ENCODE measurements around the gene CUL3. TPM values are rescaled to one million over a fixed set of nuclear protein-coding genes. Genes with fewer than 3 reads are reported as not detected.

The CUL3 gene
- total RNA-seq, 1 experiment from 2014 or later = 140 TPM

- no peaks in the 10 kb centered on the region for H3K27me3 ChIP-seq (replicated peaks; ENCODE audit: insufficient read depth, low read depth, low read length, poor library complexity)
- H3K4me3 ChIP-seq (ENCODE audit: low read depth, low read length, poor library complexity, severe bottlenecking) = no peak overlapping the region
- H3K36me3 ChIP-seq (ENCODE audit: insufficient read depth, low read length, poor library complexity, severe bottlenecking) = peaks cover 23% of the 10 kb centered on the region
- intact Hi-C loops (cut with micrococcal nuclease; ENCODE audit: unreplicated experiment) = no loop called here
- H3K27ac ChIP-seq (ENCODE audit: low read depth, low read length, poor library complexity, severe bottlenecking) = no peak overlapping the region
- no TSS peak for BruUV-seq (replicated peaks)
- TF ChIP-seq CTCF (conservative IDR thresholded peaks at IDR 0.05; ENCODE audit: low read depth, low read length) (no peak), EZH2 (IDR thresholded peaks at IDR 0.05; ENCODE audit: borderline replicate concordance, low read depth, low read length, poor library complexity, severe bottlenecking) (no peak)
- CTCF ChIA-PET = no interaction called here
- no peaks in the 10 kb centered on the region for H3K9me3 ChIP-seq (ENCODE audit: low read depth, low read length, poor library complexity, severe bottlenecking)
- DNase-seq (ENCODE audit: low spot score) = no peak
- POLR2A ChIA-PET (ENCODE audit: low non-redundant PET) = no interaction called here
- peaks cover 4% of the 10 kb centered on the region for H3K4me1 ChIP-seq (ENCODE audit: insufficient read depth, low read length, poor library complexity, severe bottlenecking)
These were observed 41.2 kb downstream of the CUL3 start for GRCh38 chr2:224543939-224544338.

- no peak for DNase-seq (ENCODE audit: low spot score)
- intact Hi-C loops (cut with micrococcal nuclease; ENCODE audit: unreplicated experiment) = no loop called here
- H3K27ac ChIP-seq (ENCODE audit: low read depth, low read length, poor library complexity, severe bottlenecking) = no peak overlapping the region
- BruUV-seq (replicated peaks) = no TSS peak
- POLR2A ChIA-PET (ENCODE audit: low non-redundant PET) = no interaction called here
- TF ChIP-seq CTCF (conservative IDR thresholded peaks at IDR 0.05; ENCODE audit: low read depth, low read length) (no peak), EZH2 (IDR thresholded peaks at IDR 0.05; ENCODE audit: borderline replicate concordance, low read depth, low read length, poor library complexity, severe bottlenecking) (no peak)
- H3K4me3 ChIP-seq (ENCODE audit: low read depth, low read length, poor library complexity, severe bottlenecking) = no peak overlapping the region
- H3K27me3 ChIP-seq (replicated peaks; ENCODE audit: insufficient read depth, low read depth, low read length, poor library complexity) = no peaks in the 10 kb centered on the region
- H3K9me3 ChIP-seq (ENCODE audit: low read depth, low read length, poor library complexity, severe bottlenecking) = no peaks in the 10 kb centered on the region
- CTCF ChIA-PET = interaction anchor here (0.5 kb wide), 1 partner anchor 38 kb away, joined by 3 read pairs; no protein-coding TSS in a partner anchor
- H3K4me1 ChIP-seq (ENCODE audit: insufficient read depth, low read length, poor library complexity, severe bottlenecking) = no peaks in the 10 kb centered on the region
- H3K36me3 ChIP-seq (ENCODE audit: insufficient read depth, low read length, poor library complexity, severe bottlenecking) = peaks cover 23% of the 10 kb centered on the region
These were observed 46.5 kb downstream of the CUL3 start for GRCh38 chr2:224538561-224539138.

GRCh38 chr2:224532931-224533330, 52.2 kb downstream of the CUL3 start:
- DNase-seq (ENCODE audit: low spot score) = no peak
- no peak overlapping the region for H3K27ac ChIP-seq (ENCODE audit: low read depth, low read length, poor library complexity, severe bottlenecking)
- ChIA-PET CTCF (no interaction called here), POLR2A (ENCODE audit: low non-redundant PET) (no interaction called here)
- no TSS peak for BruUV-seq (replicated peaks)
- no peak overlapping the region for H3K4me3 ChIP-seq (ENCODE audit: low read depth, low read length, poor library complexity, severe bottlenecking)
- intact Hi-C loops (cut with micrococcal nuclease; ENCODE audit: unreplicated experiment) = no loop called here
- TF ChIP-seq EZH2 (IDR thresholded peaks at IDR 0.05; ENCODE audit: borderline replicate concordance, low read depth, low read length, poor library complexity, severe bottlenecking) (no peak), CTCF (conservative IDR thresholded peaks at IDR 0.05; ENCODE audit: low read depth, low read length) (no peak)
- H3K36me3 ChIP-seq (ENCODE audit: insufficient read depth, low read length, poor library complexity, severe bottlenecking) = peaks cover 3% of the 10 kb centered on the region
- no peaks in the 10 kb centered on the region for H3K27me3 ChIP-seq (replicated peaks; ENCODE audit: insufficient read depth, low read depth, low read length, poor library complexity)
- H3K4me1 ChIP-seq (ENCODE audit: insufficient read depth, low read length, poor library complexity, severe bottlenecking) = peaks cover 9% of the 10 kb centered on the region
- H3K9me3 ChIP-seq (ENCODE audit: low read depth, low read length, poor library complexity, severe bottlenecking) = no peaks in the 10 kb centered on the region

Measured in A673 (cell line).